Measurements from ENCODE around the gene POM121C.

GRCh38 chr7:75533926-75534325, 47.8 kb upstream of the POM121C start:
- TF ChIP-seq CTCF (IDR thresholded peaks at IDR 0.05) (no peak), SIN3A (IDR thresholded peaks at IDR 0.05; ENCODE audit: borderline replicate concordance, insufficient read depth, low read depth, low read length) (no peak)
